GM18870 (cell line): ENCODE results near the gene BIRC6.
"Not testable (repeated sequence)": the region's sequence is repeated elsewhere in the genome, so short reads cannot be mapped to it uniquely, and the experiment has no call there.

ENCODE experiments used
- ATAC-seq: cut with Tn5 transposase; IDR thresholded peaks from one replicate; pipeline ENCODE4 v1.9.1; 2021; ENCODE audit warnings: moderate library complexity; ENCODE audit not compliant: unreplicated experiment

BIRC6 gene

DNA sequence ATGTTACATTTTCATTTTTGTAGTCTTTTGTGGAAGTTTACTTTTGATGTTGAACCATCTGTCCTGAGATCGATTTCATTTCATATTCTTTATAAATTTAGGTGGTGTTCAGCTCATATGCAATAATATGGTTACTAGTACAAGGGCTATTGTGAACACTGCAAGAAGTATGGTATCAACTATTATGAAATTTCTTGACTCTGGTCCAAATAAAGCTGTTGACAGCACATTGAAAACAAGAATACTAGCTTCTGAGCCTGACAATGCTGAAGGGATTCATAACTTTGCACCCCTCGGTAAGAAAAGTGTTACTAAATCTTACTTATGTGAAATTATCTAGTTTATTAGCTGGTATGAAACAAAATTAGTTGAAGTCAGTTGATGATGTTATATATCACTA is 146.1 kb downstream of the BIRC6 start:
- no peak for ATAC-seq

DNA sequence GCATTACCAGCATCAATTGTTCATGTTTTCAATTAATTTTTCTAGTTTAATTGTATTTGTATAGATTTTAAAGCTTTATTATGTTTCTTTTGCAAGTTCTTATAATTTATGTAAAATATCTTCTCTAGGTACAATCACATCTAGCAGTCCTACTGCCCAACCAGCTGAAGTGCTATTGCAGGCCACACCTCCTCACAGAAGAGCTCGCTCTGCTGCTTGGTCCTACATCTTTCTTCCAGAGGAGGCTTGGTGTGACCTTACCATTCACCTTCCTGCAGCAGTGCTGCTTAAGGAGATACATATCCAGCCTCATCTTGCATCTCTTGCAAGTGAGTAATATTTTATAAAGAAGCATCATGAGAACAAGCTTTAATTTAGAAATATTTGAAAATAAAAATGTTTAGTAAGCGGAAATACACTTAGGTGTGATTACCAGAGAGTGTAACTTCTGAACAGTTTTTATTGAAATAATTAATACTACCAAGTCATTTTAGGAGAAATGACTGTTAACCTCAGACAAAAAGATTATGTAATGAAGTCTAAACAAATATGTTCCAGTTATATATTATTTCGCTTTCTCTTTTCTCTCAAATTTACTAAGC is 148.2 kb downstream of the BIRC6 start:
- ATAC-seq: no peak

DNA sequence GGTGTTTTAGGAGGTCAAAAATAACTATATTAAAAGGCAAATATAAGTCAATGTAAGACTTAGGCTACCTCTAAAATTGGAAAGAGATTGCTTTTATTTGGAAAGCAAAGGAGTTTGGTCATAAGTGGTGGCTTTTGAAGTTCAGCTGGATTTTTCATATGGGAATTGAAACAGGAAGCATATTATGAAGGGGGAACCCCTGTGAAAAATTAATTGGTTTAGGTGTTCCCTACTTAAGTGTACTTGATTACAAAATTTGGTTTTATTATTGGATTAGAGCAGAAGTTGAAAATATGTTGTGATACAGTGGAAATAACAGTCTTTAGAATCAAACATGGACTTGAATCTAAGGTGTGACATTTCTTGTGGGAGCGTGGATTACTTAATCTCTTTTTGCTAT is 149.6 kb downstream of the BIRC6 start:
- ATAC-seq: no peak

DNA sequence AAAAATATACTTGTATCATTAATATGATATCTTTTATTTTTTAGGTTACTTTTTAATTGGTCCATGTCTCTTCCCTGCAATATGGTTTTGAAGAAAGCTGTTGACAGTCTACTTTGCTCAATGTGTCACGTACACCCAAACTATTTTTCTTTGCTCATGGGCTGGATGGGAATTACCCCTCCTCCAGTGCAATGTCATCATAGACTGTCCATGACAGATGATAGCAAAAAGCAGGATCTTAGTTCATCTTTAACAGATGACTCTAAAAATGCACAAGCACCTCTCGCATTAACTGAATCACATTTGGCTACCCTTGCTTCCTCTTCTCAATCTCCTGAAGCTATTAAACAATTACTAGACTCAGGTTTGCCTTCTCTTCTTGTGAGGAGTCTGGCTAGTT is 158.1 kb downstream of the BIRC6 start:
- ATAC-seq: no peak

DNA sequence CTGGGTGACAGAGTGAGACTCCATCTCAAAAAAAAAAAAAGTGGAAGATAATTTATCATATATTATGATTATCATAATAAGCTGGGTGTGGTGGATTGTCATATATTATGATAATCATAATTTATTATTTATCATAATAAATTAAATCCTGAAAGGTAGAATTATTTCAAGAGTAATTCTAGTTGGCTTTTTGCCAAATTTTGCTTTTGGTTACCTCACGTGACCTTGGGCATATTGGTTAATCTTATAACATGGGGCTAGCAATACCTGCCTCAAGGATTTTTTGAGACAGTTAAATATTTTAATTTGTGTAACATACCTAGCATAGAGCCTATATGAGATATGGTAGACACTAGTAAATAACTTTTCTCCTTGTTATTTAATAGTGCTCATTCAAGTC is 159.7 kb downstream of the BIRC6 start:
- no peak for ATAC-seq

DNA sequence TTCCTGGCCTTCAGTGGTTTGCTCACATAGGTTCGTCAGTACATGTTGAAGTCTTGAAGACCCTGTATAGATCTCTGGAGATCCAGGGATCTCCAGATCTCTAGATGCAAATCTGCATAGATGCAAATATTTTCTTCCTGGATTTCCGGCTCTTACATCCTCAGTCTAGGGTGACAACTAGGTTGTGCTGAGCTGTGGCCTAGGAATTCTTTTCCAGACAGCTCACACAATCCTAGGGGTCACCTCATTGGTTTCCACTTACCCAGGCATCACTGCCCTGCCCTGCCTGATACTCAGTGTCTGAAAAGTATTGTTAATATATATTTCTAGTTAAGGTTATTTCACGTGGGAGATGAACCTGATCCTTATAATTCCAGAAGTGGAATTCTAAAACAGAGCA is 165.9 kb downstream of the BIRC6 start:
- no peak for ATAC-seq

DNA sequence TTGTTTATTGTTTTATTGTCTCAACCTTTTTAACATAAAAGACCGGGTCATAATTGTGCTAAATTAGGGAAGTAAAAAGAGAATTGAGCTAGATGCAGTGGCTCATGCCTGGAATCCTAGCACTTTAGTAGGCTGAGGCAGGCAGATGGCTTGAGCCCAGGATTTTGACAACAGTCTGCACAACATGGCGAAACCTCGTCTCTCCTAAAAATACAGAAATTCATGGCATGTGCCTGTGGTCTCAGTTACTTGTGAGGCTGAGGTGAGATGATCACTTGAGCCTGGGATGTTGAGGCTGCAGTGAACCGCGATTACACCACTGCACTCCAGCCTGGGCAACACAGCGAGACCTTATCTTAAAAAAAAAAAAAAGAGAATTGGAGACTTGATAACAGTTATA is 166.9 kb downstream of the BIRC6 start:
- ATAC-seq: no peak

DNA sequence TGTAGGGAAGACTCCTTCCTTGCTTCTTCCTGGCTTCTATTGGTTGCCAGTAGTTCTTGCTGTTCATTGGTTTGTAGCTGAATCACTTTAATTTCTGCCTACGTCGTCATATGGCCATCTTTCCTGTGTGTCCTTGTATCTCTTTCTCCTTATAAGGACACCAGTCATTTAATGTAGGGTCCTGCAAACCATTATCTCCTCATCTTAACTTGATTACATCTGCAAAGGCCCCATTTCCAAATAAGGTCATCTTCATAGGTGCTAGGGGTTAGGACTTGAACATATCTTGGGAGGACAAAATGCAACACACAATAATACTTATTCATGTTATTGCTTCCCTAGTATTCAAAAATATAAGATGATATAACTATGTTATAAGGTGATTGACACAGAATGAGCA is 175.5 kb downstream of the BIRC6 start:
- no peak for ATAC-seq

DNA sequence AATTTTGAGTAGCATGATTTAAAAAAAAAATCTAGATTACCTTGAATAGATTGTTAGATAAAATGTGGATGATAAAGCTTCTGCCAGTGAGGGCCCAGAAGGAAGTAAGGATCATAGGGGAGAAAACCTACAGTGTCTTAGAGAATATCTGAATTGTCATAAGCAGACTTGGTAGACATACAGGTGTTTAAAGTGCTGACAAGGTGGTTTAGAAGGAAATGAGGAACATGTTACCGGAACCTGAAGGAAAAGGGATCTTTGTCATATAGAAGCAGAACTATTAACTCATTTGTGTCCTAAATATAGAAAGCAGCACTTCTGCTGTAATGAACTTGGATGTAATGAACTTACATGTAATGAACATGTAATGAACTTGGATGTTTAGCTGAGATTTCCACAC is 176.1 kb downstream of the BIRC6 start:
- no peak for ATAC-seq

DNA sequence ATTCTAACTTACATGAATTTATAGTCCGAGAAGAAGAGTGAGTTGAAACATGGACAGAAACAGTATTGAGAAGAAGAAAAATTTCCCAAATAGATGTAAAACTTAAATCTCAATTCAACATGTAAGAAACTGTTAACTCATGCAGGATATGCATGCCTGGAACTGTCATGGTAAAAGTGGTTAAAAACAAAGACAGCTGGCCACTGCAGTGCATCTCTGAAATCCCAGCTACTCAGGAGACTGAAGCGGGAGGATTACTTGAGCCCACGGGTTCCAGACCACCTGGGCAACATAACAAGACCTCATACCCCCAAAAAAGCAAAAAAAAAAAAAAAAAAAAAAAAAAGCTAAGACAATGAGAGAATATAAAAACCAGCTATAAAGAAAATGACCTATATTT is 178.0 kb downstream of the BIRC6 start:
- no peak for ATAC-seq

DNA sequence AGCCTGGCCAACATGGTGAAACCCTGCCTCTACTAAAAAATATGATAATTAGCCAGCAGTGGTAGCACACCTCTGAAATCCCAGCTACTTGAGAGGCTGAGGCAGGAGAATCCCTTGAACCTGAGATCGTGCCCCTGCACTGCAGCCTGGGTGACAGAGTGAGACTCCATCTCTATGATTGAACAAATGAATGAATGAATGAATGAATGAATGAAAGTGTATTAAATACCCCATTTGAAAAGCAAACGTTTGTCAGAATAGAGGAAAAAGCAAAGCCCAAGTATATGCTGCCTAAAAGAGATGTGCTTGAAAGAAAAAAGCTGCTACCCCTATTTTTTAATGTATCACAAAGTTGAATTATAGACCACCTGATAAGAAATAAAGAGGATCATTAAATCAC is 181.9 kb downstream of the BIRC6 start:
- no peak for ATAC-seq

DNA sequence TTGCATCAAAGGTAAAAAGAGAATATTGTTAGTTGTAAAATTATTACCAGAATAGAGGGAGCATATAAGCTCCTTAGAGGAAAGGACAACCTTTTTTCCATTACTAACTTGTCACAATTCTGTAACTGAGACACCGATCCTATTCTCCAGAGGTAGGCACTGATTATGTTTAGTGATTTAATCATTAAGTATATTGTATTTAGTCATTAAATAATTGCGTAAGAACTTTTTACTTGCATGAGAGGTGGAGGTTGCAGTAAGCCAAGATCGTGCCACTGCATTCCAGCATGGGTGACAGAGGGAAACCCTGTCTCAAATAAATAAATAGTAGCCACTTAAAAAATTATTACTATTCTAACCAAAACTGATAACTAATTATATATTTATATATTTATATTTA is 195.7 kb downstream of the BIRC6 start:
- ATAC-seq: not testable (repeated sequence)

DNA sequence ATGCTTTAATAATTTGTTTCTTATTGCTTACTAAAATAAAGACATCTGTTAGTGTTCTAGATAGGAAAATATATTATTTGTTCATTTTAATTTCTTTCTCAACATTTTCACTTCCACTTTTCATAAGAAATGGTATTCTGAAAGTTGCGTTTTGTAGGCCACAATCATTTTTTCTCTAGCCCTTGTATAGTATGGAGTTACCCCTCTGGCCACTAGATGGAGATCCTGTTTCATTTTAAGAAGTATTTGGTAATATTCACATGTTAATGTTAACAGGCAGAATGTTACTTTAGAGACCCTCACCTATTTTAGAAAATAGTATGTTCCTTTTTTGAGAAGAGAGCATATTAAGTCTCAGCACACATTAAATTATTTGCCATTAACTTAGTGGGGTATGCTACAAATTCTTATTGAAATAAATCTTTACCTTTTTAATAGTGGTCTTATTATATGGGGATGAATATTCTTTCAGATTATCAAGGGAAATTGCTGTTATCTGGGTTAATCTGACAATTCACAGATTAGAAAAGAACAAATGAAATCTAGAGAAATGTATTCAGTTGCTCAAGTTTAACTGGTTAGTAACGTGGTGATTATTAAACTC is 197.1 kb downstream of the BIRC6 start:
- ATAC-seq: peak; percentile 90

DNA sequence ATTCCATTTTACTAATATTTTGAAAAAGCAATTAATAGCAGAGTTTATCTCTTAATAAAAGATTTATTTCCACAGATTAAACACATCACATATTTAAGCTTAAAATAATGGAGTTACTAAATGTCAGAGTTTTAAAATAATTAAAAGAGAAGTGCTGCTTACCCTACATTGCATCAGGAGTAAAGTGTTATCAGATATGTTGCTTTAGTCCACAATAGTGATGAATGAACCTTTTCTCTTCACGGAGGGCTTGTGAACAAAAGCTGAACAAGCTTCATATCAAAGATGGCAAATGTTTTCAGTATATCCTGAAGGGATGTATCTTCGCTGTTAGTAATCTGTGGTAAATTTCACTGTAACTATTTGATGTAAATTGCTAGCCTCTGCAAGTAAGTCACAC is 201.7 kb downstream of the BIRC6 start:
- no peak for ATAC-seq

DNA sequence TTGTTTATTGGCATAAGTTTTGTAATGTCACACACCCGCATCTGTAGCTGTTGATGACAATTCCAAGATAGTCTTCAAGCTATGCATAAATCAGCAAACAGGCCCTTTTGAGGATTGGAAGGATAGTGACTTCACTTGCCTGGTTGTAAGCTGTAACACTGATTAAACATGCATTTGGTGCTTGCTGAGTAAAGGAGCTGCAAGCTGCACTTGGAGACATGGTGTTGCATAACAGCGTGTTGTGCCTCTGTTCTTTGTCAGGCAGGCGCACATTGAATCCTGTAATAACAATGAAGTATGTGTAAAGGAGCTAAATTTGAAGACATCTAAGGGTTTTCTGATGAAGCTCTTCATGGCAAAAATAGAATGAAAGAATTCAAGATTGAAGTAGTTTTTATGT is 202.3 kb downstream of the BIRC6 start:
- no peak for ATAC-seq

DNA sequence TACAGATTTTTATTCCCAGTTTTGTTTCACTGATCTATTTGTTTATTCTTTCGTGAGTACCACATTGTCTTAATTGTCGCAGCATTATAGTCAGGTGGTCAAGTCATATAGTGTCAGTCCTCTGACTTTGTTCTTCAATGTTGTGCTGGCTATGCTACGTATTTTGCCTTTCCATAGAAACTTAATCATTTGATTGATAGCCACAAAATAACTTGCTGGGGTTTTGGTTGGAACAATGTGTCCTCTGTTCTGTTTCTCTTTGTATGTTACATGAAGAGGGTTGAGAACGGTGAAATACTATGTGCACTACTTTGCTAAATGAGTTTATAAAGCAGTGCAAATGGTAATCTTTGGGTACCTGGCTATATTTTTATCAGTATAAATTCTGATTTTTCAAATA is 206.1 kb downstream of the BIRC6 start:
- no peak for ATAC-seq

DNA sequence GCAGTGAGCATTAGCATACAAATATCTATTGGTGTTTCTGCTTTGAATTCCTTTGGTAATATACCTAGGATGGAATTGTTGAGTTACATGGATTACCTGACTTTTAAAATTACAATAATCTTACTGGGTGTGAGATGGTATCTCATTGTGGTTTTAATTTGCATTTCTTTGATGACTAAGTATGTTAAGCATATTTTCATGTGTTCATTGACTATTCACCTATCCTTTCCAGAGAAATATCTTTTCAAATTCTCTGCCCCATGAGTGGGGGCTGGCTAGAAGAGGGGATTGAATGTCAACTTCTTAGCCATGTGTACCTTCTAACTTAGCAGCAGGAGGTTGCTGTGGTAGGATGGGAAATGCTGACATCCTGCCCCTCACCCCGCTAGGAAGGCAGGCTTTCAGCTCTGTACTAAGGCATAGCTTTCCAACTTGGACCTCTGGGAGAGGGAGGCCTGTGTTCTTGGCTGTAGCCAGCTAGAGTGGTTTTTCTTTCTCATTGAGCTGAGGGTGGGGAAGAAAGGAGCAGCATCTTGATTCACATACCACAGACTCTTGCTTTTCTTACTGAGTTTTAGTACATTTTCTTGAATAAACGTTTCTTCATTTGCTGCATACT is 207.7 kb downstream of the BIRC6 start:
- ATAC-seq: no peak

DNA sequence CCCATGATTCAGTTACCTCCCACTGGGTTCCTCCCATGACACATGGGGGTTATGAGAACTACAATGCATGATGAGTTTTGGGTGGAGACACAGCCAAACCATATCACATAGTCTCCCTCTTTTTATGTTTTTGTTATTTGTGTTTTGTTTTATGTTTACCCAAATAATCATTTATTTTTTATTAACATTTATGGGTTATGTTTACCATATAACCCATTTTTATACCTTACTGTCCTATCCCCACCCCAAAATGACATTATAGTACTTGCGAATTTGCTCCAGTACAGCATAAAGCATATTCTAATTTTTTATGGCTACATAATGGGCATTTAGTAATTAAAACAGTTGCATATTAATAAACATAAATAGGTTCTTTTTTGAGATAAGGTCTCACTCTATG is 209.1 kb downstream of the BIRC6 start:
- ATAC-seq: no peak

DNA sequence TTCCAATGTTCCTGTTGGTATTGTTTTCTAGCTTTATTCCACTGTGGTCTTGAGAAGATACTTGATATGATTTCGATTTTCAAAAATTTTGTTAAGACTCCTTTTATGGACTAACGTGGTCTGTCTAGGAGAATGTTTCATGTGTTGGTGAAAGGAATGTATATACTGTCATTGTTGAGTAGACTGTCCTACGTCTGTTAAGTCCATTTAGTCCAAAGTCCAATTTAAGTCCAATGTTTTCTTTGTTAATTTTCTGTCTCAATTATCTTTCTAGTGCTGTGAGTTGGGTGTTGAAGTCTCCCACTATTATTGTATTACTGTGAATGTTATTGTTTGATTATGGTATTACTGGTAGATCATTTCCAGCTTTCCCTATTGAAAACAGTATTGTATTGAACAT is 215.2 kb downstream of the BIRC6 start:
- ATAC-seq: no peak

DNA sequence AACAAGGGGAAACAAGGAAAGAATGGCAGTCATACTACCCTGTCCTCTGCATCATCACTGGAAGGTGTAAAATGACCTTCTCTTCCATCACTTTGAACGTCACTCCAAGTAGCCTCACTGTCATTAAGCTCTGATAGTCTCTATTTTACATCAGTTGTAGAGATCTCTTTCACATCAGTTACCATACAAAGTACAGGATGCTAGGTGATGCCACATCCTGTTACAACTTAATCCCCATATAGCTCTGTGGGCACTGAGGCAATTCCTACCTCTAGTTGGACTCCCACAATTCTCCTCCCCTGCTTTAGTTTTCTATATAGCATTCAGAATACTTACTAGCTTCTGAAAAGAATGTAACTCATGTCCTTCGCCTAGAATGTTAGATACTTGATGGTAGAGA is 215.9 kb downstream of the BIRC6 start:
- ATAC-seq: no peak

DNA sequence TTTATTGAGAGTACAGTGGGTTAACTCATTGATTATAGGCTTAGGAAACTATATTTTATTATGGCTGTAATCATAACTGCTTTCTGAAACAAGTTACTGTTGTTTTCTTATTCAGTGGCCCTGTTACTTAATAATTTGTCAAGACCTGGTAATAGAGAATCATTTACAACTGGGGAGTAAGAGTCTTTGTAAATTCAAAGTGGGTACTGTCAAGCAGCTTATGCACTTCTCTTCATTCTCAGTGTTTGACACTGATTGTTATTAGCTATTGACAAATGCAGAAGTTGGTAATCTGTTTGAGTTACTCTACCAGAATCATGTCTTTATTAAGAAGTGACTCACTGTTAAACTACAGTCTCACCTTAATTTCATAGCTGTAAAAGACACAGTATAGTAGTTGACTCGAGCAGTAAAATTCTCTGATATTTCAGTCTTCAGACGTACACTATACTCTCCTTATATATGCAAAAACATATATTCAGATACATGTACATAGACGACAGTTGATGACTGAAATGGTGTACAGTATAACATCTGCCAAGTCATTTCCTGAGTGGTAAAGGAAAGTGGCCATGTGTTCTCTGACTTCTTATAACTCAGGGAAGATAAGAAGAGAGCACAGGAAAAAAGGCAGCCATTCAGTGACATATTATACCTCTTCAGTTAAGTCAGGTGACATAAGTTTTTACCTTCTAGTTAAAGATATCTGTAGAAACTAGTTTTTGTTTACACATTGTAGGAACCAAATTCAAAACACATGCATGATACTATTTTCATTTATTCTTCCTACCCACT is 235.0 kb downstream of the BIRC6 start:
- ATAC-seq: peak; percentile 77

DNA sequence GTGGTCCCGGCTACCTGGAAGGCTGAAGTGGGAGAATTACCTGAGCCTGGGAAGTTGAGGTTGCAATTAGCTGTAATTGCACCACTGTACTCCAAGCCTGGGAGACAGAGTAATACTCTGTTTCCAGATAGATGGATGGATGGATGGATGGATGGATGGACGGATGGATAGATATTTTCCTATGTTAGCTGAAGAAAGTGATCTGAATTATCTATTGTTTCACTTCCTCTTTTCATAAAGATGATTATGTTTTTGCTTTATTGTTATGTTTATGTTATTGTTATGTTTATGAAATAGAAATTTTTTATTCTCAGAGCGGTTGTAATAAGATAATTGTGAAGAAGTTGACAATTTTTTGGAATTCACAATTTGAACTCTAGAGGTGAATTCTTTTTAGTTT is 237.8 kb downstream of the BIRC6 start:
- ATAC-seq: no peak
